Spinal cord (tissue), 10 donors: ENCODE data around the gene TELO2. TPM values are rescaled to one million over a fixed set of nuclear protein-coding genes. Genes with fewer than 3 reads are reported as not detected.

Experiments
- DNase-seq, 6 donors: peaks; one replicate each; pipeline versions ENCODE4 v3.0.0 to v3.0.0-alpha.2; 2013 to 2015; ENCODE audit warnings: low spot score in 6 of 6, low read depth in 4 of 6
- H3K27ac ChIP-seq: one replicate; pipeline ENCODE4 v1.5.1; 2013; ENCODE audit warnings: low read depth, low read length, control low read depth
- H3K27me3 ChIP-seq: one replicate; pipeline ENCODE4 v1.6.1; 2013; ENCODE audit warnings: low read length; ENCODE audit not compliant: control insufficient read depth, insufficient read depth
- H3K36me3 ChIP-seq: one replicate; pipeline ENCODE4 v1.6.1; 2013; ENCODE audit warnings: low read length; ENCODE audit not compliant: control insufficient read depth, insufficient read depth
- H3K4me1 ChIP-seq: one replicate; pipeline ENCODE4 v1.6.1; 2013; ENCODE audit warnings: low read length; ENCODE audit not compliant: control insufficient read depth, insufficient read depth
- H3K4me3 ChIP-seq: one replicate; pipeline ENCODE4 v1.5.1; 2013; ENCODE audit warnings: low read depth, low read length, control low read depth
- H3K9me3 ChIP-seq: one replicate; pipeline ENCODE4 v1.6.1; 2013; ENCODE audit warnings: low read length; ENCODE audit not compliant: control insufficient read depth, insufficient read depth
- WGBS: methylation state at CpG from one replicate; pipeline ENCODE4 v1.1.5; 2013; ENCODE audit warnings: missing lambda C conversion rate; ENCODE audit not compliant: insufficient coverage; 5-methylcytosine and 5-hydroxymethylcytosine counted together
- polyA plus RNA-seq, 2 donors: library from polyadenylated mRNA; unstranded; fragments of 120-200 nt; gene quantifications; one replicate each; pipeline ENCODE4 v1.2.1, GENCODE V29; 2013; ENCODE audit not compliant: insufficient read length in 2 of 2
- total RNA-seq, 2 donors: library from RNA; depleted of rRNA in 1 of 2; stranded (reverse); fragments of 120-200 nt in 1 of 2; fragments of >200 nt in 1 of 2; gene quantifications; one replicate each; pipeline versions ENCODE4 v1.2.3 to v1.2.4, GENCODE V29; 2013 to 2014
- donor health status: healthy.

Gene TELO2
- total and polyA plus RNA-seq, 4 donors = 16.9 to 65.6 (median 37.8) TPM

- Histone ChIP-seq H3K36me3 (peaks cover 62% of the 10 kb centered on the region), H3K9me3 (no peaks in the 10 kb centered on the region), H3K27ac (no peak overlapping the region), H3K4me1 (peaks cover 24% of the 10 kb centered on the region), H3K27me3 (no peaks in the 10 kb centered on the region), H3K4me3 (no peak overlapping the region)
- DNase-seq = no peak
- WGBS = 95% methylated on average over 39 of the region's 39 CpGs
Observed at GRCh38 chr16:1495211-1495888, 2.2 kb downstream of the TELO2 start.

- DNase-seq = no peak
- H3K27ac ChIP-seq = no peak overlapping the region
- H3K27me3 ChIP-seq = no peaks in the 10 kb centered on the region
- H3K4me3 ChIP-seq = no peak overlapping the region
- H3K4me1 ChIP-seq = peaks cover 24% of the 10 kb centered on the region
- peaks cover 67% of the 10 kb centered on the region for H3K36me3 ChIP-seq
- H3K9me3 ChIP-seq = no peaks in the 10 kb centered on the region
- 95% methylated on average over 24 of the region's 25 CpGs for WGBS
Observed at GRCh38 chr16:1495889-1496262, 2.7 kb downstream of the TELO2 start.

- H3K4me3 ChIP-seq = no peak overlapping the region
- H3K9me3 ChIP-seq = no peaks in the 10 kb centered on the region
- DNase-seq = no peak
- peaks cover 24% of the 10 kb centered on the region for H3K4me1 ChIP-seq
- no peak overlapping the region for H3K27ac ChIP-seq
- peaks cover 73% of the 10 kb centered on the region for H3K36me3 ChIP-seq
- no peaks in the 10 kb centered on the region for H3K27me3 ChIP-seq
- 92% methylated on average over 25 of the region's 25 CpGs for WGBS
Observed at GRCh38 chr16:1496464-1496863, 3.3 kb downstream of the TELO2 start.

DNA sequence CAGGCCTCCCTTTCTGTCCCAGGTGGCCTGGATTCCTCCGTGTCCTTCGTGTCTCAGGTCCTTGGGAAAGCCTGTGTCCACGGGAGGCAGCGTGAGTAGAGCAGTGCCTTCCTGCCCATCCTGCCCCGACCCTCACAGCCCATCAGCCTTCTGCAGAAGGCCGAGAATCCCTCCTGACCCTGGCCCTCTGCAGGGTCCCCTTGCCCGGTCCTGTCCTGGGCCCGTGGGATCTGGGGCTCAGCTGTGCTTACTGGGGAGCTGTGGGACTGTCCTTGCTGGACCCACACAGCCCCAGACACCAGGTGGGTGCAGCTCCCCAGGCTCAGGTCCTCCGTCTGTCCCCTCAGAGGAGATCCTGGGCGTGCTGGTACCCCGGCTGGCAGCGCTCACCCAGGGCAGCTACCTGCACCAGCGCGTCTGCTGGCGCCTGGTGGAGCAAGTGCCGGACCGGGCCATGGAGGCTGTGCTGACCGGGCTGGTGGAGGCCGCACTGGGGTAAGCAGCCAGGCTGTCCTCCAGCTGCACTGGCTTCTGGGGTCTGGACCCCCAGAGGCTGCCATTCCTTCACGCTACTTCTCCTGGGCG, 3.9 kb downstream of the TELO2 start:
- H3K36me3 ChIP-seq = peaks cover 79% of the 10 kb centered on the region
- no peak for DNase-seq

DNA sequence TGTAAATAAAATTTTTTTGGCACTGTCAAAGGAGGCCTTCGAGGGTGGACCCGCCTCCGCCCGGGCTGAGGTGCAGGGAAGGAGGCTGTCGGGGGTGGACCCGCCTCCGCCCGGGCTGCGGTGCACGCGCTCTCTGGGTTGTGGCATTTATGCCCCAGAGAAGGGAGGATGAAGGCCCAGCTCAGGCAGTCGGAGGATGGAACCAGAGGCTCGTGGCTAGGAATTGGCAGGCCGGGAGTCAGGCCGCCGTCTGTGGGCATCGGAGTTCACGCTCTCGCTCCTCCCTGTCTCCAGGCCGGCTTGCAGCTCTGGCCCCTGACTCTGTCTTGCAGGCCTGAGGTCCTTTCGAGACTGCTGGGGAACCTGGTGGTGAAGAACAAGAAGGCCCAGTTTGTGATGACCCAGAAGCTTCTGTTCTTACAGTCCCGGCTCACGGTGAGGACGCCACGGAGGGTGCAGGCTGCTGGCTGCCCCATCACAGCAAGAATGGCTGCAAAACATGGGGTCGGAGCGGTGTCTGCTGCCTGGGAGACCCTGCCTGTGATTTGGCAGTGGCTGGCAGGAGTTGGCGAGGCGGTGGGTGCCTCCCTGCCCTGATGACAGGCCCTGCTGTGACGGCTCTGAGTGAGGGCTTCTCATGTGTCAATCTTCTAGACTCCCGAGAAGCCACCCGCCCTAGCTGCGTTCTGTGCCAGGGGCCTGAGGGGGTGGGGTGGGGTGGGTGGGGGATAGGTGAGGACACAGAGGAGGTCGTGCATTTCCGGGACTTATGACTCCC, 5.9 kb downstream of the TELO2 start:
- Histone ChIP-seq H3K36me3 (peaks cover 99% of the 10 kb centered on the region), H3K4me3 (no peak overlapping the region), H3K9me3 (no peaks in the 10 kb centered on the region), H3K27ac (no peak overlapping the region), H3K4me1 (peaks cover 10% of the 10 kb centered on the region), H3K27me3 (no peaks in the 10 kb centered on the region)
- no peak for DNase-seq
- 94% methylated on average over 30 of the region's 35 CpGs for WGBS

More for the DNA sequence above, 3.9 kb downstream of the TELO2 start:
- 95% methylated on average over 21 of the region's 21 CpGs for WGBS
- Histone ChIP-seq H3K4me1 (peaks cover 24% of the 10 kb centered on the region), H3K9me3 (no peaks in the 10 kb centered on the region), H3K4me3 (no peak overlapping the region), H3K27ac (no peak overlapping the region), H3K27me3 (no peaks in the 10 kb centered on the region)

DNA sequence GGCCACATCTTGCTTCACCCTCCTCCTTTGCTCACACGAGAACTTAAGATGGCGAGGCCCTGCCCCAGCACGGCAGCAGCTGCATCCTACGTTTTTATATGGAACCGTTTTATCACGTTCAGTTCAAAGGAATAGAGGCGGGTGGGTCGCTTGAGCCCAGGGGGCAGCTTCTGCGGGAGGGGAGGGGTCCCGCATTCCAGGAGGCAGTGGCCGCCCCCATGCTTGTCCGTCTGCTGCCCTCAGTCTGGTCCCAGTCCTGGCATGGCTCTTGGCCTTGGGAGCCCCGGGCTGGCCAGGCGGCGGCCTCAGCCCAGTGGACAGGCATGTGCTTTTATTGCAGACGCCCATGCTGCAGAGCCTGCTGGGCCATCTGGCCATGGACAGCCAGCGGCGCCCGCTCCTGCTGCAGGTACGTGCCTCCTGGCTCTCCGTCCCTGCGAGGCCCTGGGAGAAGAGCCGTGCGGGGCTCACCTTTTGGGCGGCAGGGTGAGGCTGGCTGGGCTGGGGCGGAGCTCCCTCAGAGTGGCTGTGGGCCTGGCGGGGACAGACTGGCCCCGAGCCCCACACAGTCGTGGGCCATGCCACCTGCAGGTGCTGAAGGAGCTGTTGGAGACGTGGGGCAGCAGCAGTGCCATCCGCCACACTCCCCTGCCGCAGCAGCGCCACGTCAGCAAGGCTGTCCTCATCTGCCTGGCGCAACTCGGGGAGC, 6.8 kb downstream of the TELO2 start:
- H3K27ac ChIP-seq = no peak overlapping the region
- peaks cover 1% of the 10 kb centered on the region for H3K4me1 ChIP-seq
- H3K4me3 ChIP-seq = no peak overlapping the region
- no peaks in the 10 kb centered on the region for H3K9me3 ChIP-seq
- H3K36me3 ChIP-seq = peaks cover 95% of the 10 kb centered on the region
- H3K27me3 ChIP-seq = no peaks in the 10 kb centered on the region
- DNase-seq = no peak
- WGBS = 94% methylated on average over 36 of the region's 36 CpGs

DNA sequence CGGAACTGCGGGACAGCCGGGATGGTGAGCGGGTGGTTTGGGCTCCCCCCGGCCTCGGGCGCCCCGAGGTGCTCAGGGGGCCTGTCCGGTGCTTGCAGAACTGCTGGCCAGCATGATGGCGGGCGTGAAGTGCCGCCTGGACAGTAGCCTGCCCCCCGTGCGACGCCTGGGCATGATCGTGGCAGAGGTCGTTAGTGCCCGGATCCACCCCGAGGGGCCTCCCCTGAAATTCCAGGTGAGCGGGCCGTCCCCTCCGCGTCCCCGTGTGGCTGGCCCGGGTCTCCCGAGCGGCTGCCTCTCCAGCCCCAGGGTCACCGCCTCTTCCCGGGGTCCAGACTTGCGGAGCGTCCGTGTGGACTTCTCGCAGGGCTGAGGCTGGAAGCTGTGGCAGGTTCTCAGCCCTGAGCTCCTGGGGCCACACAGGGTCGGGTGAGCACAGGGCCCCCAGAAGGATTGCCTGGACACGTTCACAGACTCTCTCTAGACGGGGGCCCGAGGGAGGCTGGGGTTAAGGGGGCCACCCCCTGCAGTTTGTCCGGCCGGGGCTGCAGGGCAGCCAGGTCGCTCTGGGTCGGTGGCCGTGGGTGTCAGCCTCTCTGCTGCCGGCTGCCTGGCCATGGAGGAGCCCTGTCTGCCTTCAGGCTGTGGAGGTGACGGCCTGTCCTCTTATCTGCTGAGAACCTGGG, 7.4 kb downstream of the TELO2 start:
- H3K9me3 ChIP-seq = no peaks in the 10 kb centered on the region
- H3K4me3 ChIP-seq = no peak overlapping the region
- H3K27ac ChIP-seq = no peak overlapping the region
- H3K4me1 ChIP-seq = no peaks in the 10 kb centered on the region
- H3K27me3 ChIP-seq = no peaks in the 10 kb centered on the region
- DNase-seq = no peak
- 96% methylated on average over 44 of the region's 44 CpGs for WGBS
- peaks cover 95% of the 10 kb centered on the region for H3K36me3 ChIP-seq

- 94% methylated on average over 18 of the region's 23 CpGs for WGBS
- Histone ChIP-seq H3K27me3 (no peaks in the 10 kb centered on the region), H3K27ac (no peak overlapping the region), H3K4me3 (no peak overlapping the region), H3K9me3 (no peaks in the 10 kb centered on the region), H3K4me1 (no peaks in the 10 kb centered on the region), H3K36me3 (peaks cover 95% of the 10 kb centered on the region)
- no peak for DNase-seq
Observed at GRCh38 chr16:1501630-1502029, 8.5 kb downstream of the TELO2 start.
